Measurements from ENCODE around the gene ITGB5. TPM values are rescaled to one million over a fixed set of nuclear protein-coding genes. Genes with fewer than 3 reads are reported as not detected.
A peak's percentile ranks its signal among the peaks of the same experiment; 100 is the strongest.
"Not testable (repeated sequence)": the region's sequence is repeated elsewhere in the genome, so short reads cannot be mapped to it uniquely, and the experiment has no call there.

Gene ITGB5
- total and polyA plus RNA-seq, 4 experiments from 2014 or later: 0.94 to 5.4 (median 3.4) TPM; not detected in 1

GRCh38 chr3:124760601-124761000 lies 126.6 kb downstream of the ITGB5 start:
- Mint-ChIP-seq H3K4me1 (peaks cover 3 to 9% (median 4%) of the 10 kb centered on the region in 4 donors), H3K36me3 (no peaks in the 10 kb centered on the region), H3K4me3 (no peak overlapping the region), H3K27me3 (no peaks in the 10 kb centered on the region), H3K27ac (peak overlapping the region in 1 of 7 donors; percentile 70), H3K9me3 (no peaks in the 10 kb centered on the region)
- H3K36me3 ChIP-seq (ENCODE audit: insufficient read depth, low read length): no peaks in the 10 kb centered on the region
- CTCF ChIA-PET (ENCODE audit: partially characterized antibody): interaction anchor here (0.7 to 8.9 kb wide), 37 partner anchors 9 to 825 kb away, joined by 3 to 291 read pairs (median 4); no protein-coding TSS in a partner anchor
- H3K27ac ChIP-seq (ENCODE audit: low read depth, low read length): no peak overlapping the region
- no peaks in the 10 kb centered on the region for H3K27me3 ChIP-seq (ENCODE audit: insufficient read depth, low read length)
- H3K4me3 ChIP-seq (ENCODE audit: low read length in 2 of 2): no peak overlapping the region
- POLR2A ChIA-PET (ENCODE audit: partially characterized antibody): interaction anchor here (0.6 to 2.5 kb wide), 2 partner anchors 110 to 141 kb away, joined by 3 to 20 read pairs; no protein-coding TSS in a partner anchor
- H3K9me3 ChIP-seq (ENCODE audit: control insufficient read depth in 1 of 2, low read length in 2 of 2): no peaks in the 10 kb centered on the region
- intact Hi-C loops (cut with micrococcal nuclease): loop anchor here (10.0 kb wide), 1 partner anchor 384 kb away; no protein-coding TSS in a partner anchor
- DNase-seq: no peak
- H3K4me1 ChIP-seq (ENCODE audit: insufficient read depth, low read length): peaks cover 5% of the 10 kb centered on the region

- Histone ChIP-seq H3K27me3 (ENCODE audit: insufficient read depth, low read length) (no peaks in the 10 kb centered on the region), H3K9me3 (ENCODE audit: control insufficient read depth in 1 of 2, low read length in 2 of 2) (no peaks in the 10 kb centered on the region), H3K36me3 (ENCODE audit: insufficient read depth, low read length) (no peaks in the 10 kb centered on the region), H3K4me1 (ENCODE audit: insufficient read depth, low read length) (peaks cover 5% of the 10 kb centered on the region), H3K4me3 (ENCODE audit: low read length in 2 of 2) (no peak overlapping the region), H3K27ac (ENCODE audit: low read depth, low read length) (no peak overlapping the region)
- intact Hi-C loops (cut with micrococcal nuclease): loop anchor here (10.0 kb wide), 1 partner anchor 385 kb away; no protein-coding TSS in a partner anchor
- Mint-ChIP-seq H3K4me1 (peaks cover 3 to 9% (median 4%) of the 10 kb centered on the region in 4 donors), H3K27ac (peak overlapping the region in 1 of 7 donors; percentile 70), H3K4me3 (no peak overlapping the region), H3K36me3 (no peaks in the 10 kb centered on the region), H3K9me3 (no peaks in the 10 kb centered on the region), H3K27me3 (no peaks in the 10 kb centered on the region)
- ChIA-PET POLR2A (ENCODE audit: partially characterized antibody) (interaction anchor here (2.5 kb wide), 1 partner anchor 142 kb away, joined by 20 read pairs; no protein-coding TSS in a partner anchor), CTCF (ENCODE audit: partially characterized antibody) (interaction anchor here (1.1 to 8.9 kb wide), 18 partner anchors 8 to 826 kb away, joined by 3 to 291 read pairs (median 14); no protein-coding TSS in a partner anchor)
- no peak for DNase-seq
Measured at GRCh38 chr3:124759666-124760401, 127.3 kb downstream of the ITGB5 start.

GRCh38 chr3:124758851-124759635 lies 128.1 kb downstream of the ITGB5 start:
- Histone ChIP-seq H3K4me1 (ENCODE audit: insufficient read depth, low read length) (peaks cover 5% of the 10 kb centered on the region), H3K27me3 (ENCODE audit: insufficient read depth, low read length) (no peaks in the 10 kb centered on the region), H3K4me3 (ENCODE audit: low read length in 2 of 2) (no peak overlapping the region), H3K36me3 (ENCODE audit: insufficient read depth, low read length) (no peaks in the 10 kb centered on the region), H3K27ac (ENCODE audit: low read depth, low read length) (no peak overlapping the region), H3K9me3 (ENCODE audit: control insufficient read depth in 1 of 2, low read length in 2 of 2) (no peaks in the 10 kb centered on the region)
- no peak for DNase-seq
- peaks cover 0 to 1% (median 0%) of the 10 kb centered on the region in 8 donors for H3K9me3 Mint-ChIP-seq
- peaks cover 0 to 2% of the 10 kb centered on the region in 2 donors for H3K27me3 Mint-ChIP-seq
- CTCF ChIA-PET (ENCODE audit: partially characterized antibody): interaction anchor here (1.3 to 8.9 kb wide), 5 partner anchors 20 to 681 kb away, joined by 4 to 291 read pairs (median 20); no protein-coding TSS in a partner anchor
- POLR2A ChIA-PET (ENCODE audit: partially characterized antibody): no interaction called here
- H3K36me3 Mint-ChIP-seq: no peaks in the 10 kb centered on the region
- intact Hi-C loops (cut with micrococcal nuclease): no loop called here
- peaks cover 3 to 9% (median 4%) of the 10 kb centered on the region in 4 donors for H3K4me1 Mint-ChIP-seq
- no peak overlapping the region for H3K4me3 Mint-ChIP-seq
- peak overlapping the region in 1 of 7 donors; percentile 6 for H3K27ac Mint-ChIP-seq

- H3K27me3 ChIP-seq (ENCODE audit: insufficient read depth, low read length); H3K9me3 Mint-ChIP-seq; intact Hi-C loops (cut with micrococcal nuclease); H3K27ac Mint-ChIP-seq; H3K27ac ChIP-seq (ENCODE audit: low read depth, low read length); H3K4me1 ChIP-seq (ENCODE audit: insufficient read depth, low read length); H3K36me3 ChIP-seq (ENCODE audit: insufficient read depth, low read length); H3K27me3 Mint-ChIP-seq; POLR2A ChIA-PET (ENCODE audit: partially characterized antibody); H3K4me3 ChIP-seq (ENCODE audit: low read length in 2 of 2); DNase-seq; H3K36me3 Mint-ChIP-seq; H3K4me3 Mint-ChIP-seq; H3K4me1 Mint-ChIP-seq; H3K9me3 ChIP-seq (ENCODE audit: control insufficient read depth in 1 of 2, low read length in 2 of 2): not testable (repeated sequence)
- CTCF ChIA-PET (ENCODE audit: partially characterized antibody): interaction anchor here (1.3 to 8.9 kb wide), 4 partner anchors 19 to 682 kb away, joined by 4 to 291 read pairs (median 21); no protein-coding TSS in a partner anchor
Measured at GRCh38 chr3:124757926-124758325, 129.2 kb downstream of the ITGB5 start.

GRCh38 chr3:124752051-124752450 lies 135.1 kb downstream of the ITGB5 start:
- Histone ChIP-seq H3K27ac (ENCODE audit: low read depth, low read length) (no peak overlapping the region), H3K36me3 (ENCODE audit: insufficient read depth, low read length) (no peaks in the 10 kb centered on the region), H3K27me3 (ENCODE audit: insufficient read depth, low read length) (no peaks in the 10 kb centered on the region), H3K4me1 (ENCODE audit: insufficient read depth, low read length) (no peaks in the 10 kb centered on the region), H3K4me3 (ENCODE audit: low read length in 2 of 2) (no peak overlapping the region), H3K9me3 (ENCODE audit: control insufficient read depth in 1 of 2, low read length in 2 of 2) (no peaks in the 10 kb centered on the region)
- H3K27ac Mint-ChIP-seq: no peak overlapping the region
- ChIA-PET POLR2A (ENCODE audit: partially characterized antibody) (no interaction called here), CTCF (ENCODE audit: partially characterized antibody) (interaction anchor here (0.6 to 1.4 kb wide), 3 partner anchors 8 to 154 kb away, joined by 3 read pairs; no protein-coding TSS in a partner anchor)
- peaks cover 0 to 2% of the 10 kb centered on the region in 2 donors for H3K27me3 Mint-ChIP-seq
- DNase-seq: no peak
- H3K4me3 Mint-ChIP-seq: no peak overlapping the region
- peaks cover 2 to 5% of the 10 kb centered on the region in 2 donors for H3K36me3 Mint-ChIP-seq
- H3K9me3 Mint-ChIP-seq: peaks cover 0 to 2% (median 0%) of the 10 kb centered on the region in 8 donors
- intact Hi-C loops (cut with micrococcal nuclease): no loop called here
- no peaks in the 10 kb centered on the region for H3K4me1 Mint-ChIP-seq

- H3K36me3 Mint-ChIP-seq: peaks cover 5% of the 10 kb centered on the region in 2 donors
- no peak overlapping the region for H3K4me3 ChIP-seq (ENCODE audit: low read length in 2 of 2)
- H3K4me3 Mint-ChIP-seq: no peak overlapping the region
- H3K9me3 Mint-ChIP-seq: peaks cover 0 to 2% (median 0%) of the 10 kb centered on the region in 8 donors
- no peaks in the 10 kb centered on the region for H3K9me3 ChIP-seq (ENCODE audit: control insufficient read depth in 1 of 2, low read length in 2 of 2)
- H3K27ac ChIP-seq (ENCODE audit: low read depth, low read length): no peak overlapping the region
- peaks cover 0 to 2% of the 10 kb centered on the region in 2 donors for H3K27me3 Mint-ChIP-seq
- no peaks in the 10 kb centered on the region for H3K4me1 Mint-ChIP-seq
- no peaks in the 10 kb centered on the region for H3K4me1 ChIP-seq (ENCODE audit: insufficient read depth, low read length)
- CTCF ChIA-PET (ENCODE audit: partially characterized antibody): interaction anchor here (0.6 to 1.4 kb wide), 3 partner anchors 9 to 155 kb away, joined by 3 read pairs; no protein-coding TSS in a partner anchor
- H3K27me3 ChIP-seq (ENCODE audit: insufficient read depth, low read length): no peaks in the 10 kb centered on the region
- H3K36me3 ChIP-seq (ENCODE audit: insufficient read depth, low read length): no peaks in the 10 kb centered on the region
- intact Hi-C loops (cut with micrococcal nuclease): no loop called here
- H3K27ac Mint-ChIP-seq: no peak overlapping the region
- POLR2A ChIA-PET (ENCODE audit: partially characterized antibody): no interaction called here
- DNase-seq: no peak
Measured at GRCh38 chr3:124751501-124751900, 135.7 kb downstream of the ITGB5 start.

GRCh38 chr3:124749877-124750276 lies 137.3 kb downstream of the ITGB5 start:
- H3K27ac ChIP-seq (ENCODE audit: low read depth, low read length); H3K4me1 Mint-ChIP-seq; H3K4me3 Mint-ChIP-seq; H3K36me3 ChIP-seq (ENCODE audit: insufficient read depth, low read length); H3K27ac Mint-ChIP-seq; H3K9me3 Mint-ChIP-seq; H3K27me3 Mint-ChIP-seq; H3K27me3 ChIP-seq (ENCODE audit: insufficient read depth, low read length); intact Hi-C loops (cut with micrococcal nuclease); DNase-seq; H3K9me3 ChIP-seq (ENCODE audit: control insufficient read depth in 1 of 2, low read length in 2 of 2); CTCF ChIA-PET (ENCODE audit: partially characterized antibody); H3K4me1 ChIP-seq (ENCODE audit: insufficient read depth, low read length); POLR2A ChIA-PET (ENCODE audit: partially characterized antibody); H3K4me3 ChIP-seq (ENCODE audit: low read length in 2 of 2): not testable (repeated sequence)
- H3K36me3 Mint-ChIP-seq: peaks cover 5 to 22% of the 10 kb centered on the region in 2 donors

Data from CD4-positive, alpha-beta memory T cell (primary cell).